ENCODE results near the gene IL1A.

GRCh38 chr2:112774536-112775285 is 9.6 kb downstream of the IL1A start:
- TF ChIP-seq FOXM1 (IDR thresholded peaks at IDR 0.05; ENCODE audit: low read depth) = no peak
- no peak for TF ChIP-seq CTCF (IDR thresholded peaks at IDR 0.05)
- no peak for TF ChIP-seq POLR2AphosphoS5 (IDR thresholded peaks at IDR 0.05; ENCODE audit: low read depth, low read length)
- no peak for TF ChIP-seq EP300 (IDR thresholded peaks at IDR 0.05; ENCODE audit: borderline replicate concordance in 1 of 2, low read depth in 1 of 2, low read length in 1 of 2)
- TF ChIP-seq FOSL2 (IDR thresholded peaks at IDR 0.05; ENCODE audit: borderline replicate concordance, low read depth) = no peak
- TF ChIP-seq JUND (IDR thresholded peaks at IDR 0.05) = no peak
